ENCODE results near the gene PUM2. TPM values are rescaled to one million over a fixed set of nuclear protein-coding genes. Genes with fewer than 3 reads are reported as not detected.

The PUM2 gene
- total RNA-seq, 4 donors from 2014 or later = 62.0 to 78.2 (median 73.5) TPM

DNA sequence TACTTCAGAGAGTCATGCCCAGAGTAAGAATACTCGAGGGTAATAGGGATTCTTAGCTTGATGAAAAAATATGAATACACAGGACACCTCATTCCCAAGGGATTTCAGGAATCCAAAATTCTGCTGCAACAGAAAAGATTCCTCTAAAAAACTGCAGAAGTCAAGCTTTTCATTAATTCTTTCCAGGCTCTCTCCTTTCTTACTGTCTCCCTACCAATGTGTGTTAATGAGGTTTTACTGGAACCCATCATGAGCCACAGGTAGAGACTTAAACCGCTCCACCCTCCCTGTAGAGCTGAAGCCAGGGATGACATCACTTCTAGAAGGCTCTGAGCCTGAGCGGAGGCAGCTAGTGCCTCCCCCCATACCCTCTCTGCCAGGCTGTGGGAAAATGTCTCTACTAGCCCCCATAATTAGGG, 129.1 kb downstream of the PUM2 start:
- Histone ChIP-seq H3K27ac (no peak overlapping the region), H3K4me1 (peaks cover 0 to 29% (median 12%) of the 10 kb centered on the region in 4 donors), H3K4me3 (no peak overlapping the region), H3K27me3 (peaks cover 0 to 16% of the 10 kb centered on the region in 2 donors), H3K36me3 (no peaks in the 10 kb centered on the region), H3K9me3 (no peaks in the 10 kb centered on the region)
- WGBS, 2 donors = 72 to 73% methylated on average over 3 of the region's 3 CpGs
- TF ChIP-seq EP300 (IDR thresholded peaks at IDR 0.05) (no peak), POLR2A (IDR thresholded peaks at IDR 0.05) (no peak), CTCF (IDR thresholded peaks at IDR 0.05) (no peak)
- no peak for DNase-seq (ENCODE audit: low spot score in 2 of 2)

- DNase-seq (ENCODE audit: low spot score in 2 of 2) = no peak
- Histone ChIP-seq H3K36me3 (no peaks in the 10 kb centered on the region), H3K4me1 (peaks cover 0 to 29% (median 12%) of the 10 kb centered on the region in 4 donors), H3K27me3 (peaks cover 0 to 10% of the 10 kb centered on the region in 2 donors), H3K27ac (no peak overlapping the region), H3K4me3 (no peak overlapping the region), H3K9me3 (no peaks in the 10 kb centered on the region)
- 78% methylated on average over 3 of the region's 3 CpGs for WGBS, 2 donors
- TF ChIP-seq POLR2A (IDR thresholded peaks at IDR 0.05) = no peak
- TF ChIP-seq CTCF (IDR thresholded peaks at IDR 0.05) = no peak
- TF ChIP-seq EP300 (IDR thresholded peaks at IDR 0.05) = no peak
These were observed 129.7 kb downstream of the PUM2 start for GRCh38 chr2:20220806-20221554.

DNA sequence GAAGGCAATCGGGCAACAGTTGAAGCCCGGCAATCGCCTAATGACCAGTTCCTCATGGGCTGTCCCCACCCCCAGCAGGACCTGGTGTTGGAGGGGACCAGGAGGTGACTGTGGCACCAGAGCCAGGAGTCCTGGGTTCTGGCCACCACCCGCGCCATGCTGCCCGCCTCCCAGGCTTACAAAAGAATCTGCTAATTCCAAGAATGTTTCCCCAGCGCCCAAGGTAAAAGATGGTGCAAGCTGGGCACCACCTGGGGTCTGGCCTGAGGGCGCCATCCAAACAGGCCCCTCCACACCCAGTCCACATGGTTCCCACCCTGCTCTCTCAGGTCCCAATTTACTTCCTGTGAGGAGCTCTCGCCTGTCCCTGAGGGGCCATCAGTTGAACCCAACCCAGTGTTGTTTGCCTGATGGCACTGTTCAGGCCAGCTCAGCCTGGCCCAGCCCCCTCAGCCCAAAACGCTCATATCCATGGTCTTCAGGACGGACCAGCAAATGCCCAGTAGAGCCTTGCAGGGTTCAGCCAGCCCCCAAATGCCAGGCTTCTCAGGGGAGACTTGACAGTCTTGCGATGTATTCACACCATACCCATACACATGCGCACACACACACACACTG, 130.8 kb downstream of the PUM2 start:
- Histone ChIP-seq H3K4me3 (no peak overlapping the region), H3K9me3 (no peaks in the 10 kb centered on the region), H3K27ac (no peak overlapping the region), H3K4me1 (peaks cover 0 to 18% (median 6%) of the 10 kb centered on the region in 4 donors), H3K27me3 (peaks cover 0 to 5% of the 10 kb centered on the region in 2 donors), H3K36me3 (no peaks in the 10 kb centered on the region)
- TF ChIP-seq POLR2A (IDR thresholded peaks at IDR 0.05) (no peak), CTCF (IDR thresholded peaks at IDR 0.05) (no peak), EP300 (IDR thresholded peaks at IDR 0.05) (no peak)
- DNase-seq (ENCODE audit: low spot score in 2 of 2) = no peak
- 97 to 98% methylated on average over 13 of the region's 13 CpGs for WGBS, 2 donors

GRCh38 chr2:20218331-20219320, 132.0 kb downstream of the PUM2 start:
- Histone ChIP-seq H3K9me3 (no peaks in the 10 kb centered on the region), H3K4me3 (no peak overlapping the region), H3K36me3 (no peaks in the 10 kb centered on the region), H3K27ac (no peak overlapping the region), H3K27me3 (peaks cover 0 to 1% of the 10 kb centered on the region in 2 donors), H3K4me1 (peaks cover 0 to 8% (median 3%) of the 10 kb centered on the region in 4 donors)
- TF ChIP-seq POLR2A (IDR thresholded peaks at IDR 0.05) (no peak), EP300 (IDR thresholded peaks at IDR 0.05) (no peak), CTCF (IDR thresholded peaks at IDR 0.05) (no peak)
- WGBS, 2 donors = 86% methylated on average over 20 of the region's 20 CpGs
- no peak for DNase-seq (ENCODE audit: low spot score in 2 of 2)

Measured in tibial nerve (tissue), 4 donors.